GM18867 (cell line): ENCODE measurements around the gene TNC.
"Not testable (repeated sequence)": the region's sequence is repeated elsewhere in the genome, so short reads cannot be mapped to it uniquely, and the experiment has no call there.

Experiments
- ATAC-seq: cut with Tn5 transposase; IDR thresholded peaks from one replicate; pipeline ENCODE4 v1.9.1; 2021; ENCODE audit warnings: mild to moderate bottlenecking, moderate library complexity; ENCODE audit not compliant: unreplicated experiment

The TNC gene

GRCh38 chr9:115135821-115136778 is 18.1 kb upstream of the TNC start:
- ATAC-seq: no peak

GRCh38 chr9:115134941-115135340 is 17.0 kb upstream of the TNC start:
- ATAC-seq: no peak

- ATAC-seq: no peak
Measured at GRCh38 chr9:115133649-115134048, 15.7 kb upstream of the TNC start.

- ATAC-seq: no peak
Measured at GRCh38 chr9:115132648-115133047, 14.7 kb upstream of the TNC start.

GRCh38 chr9:115130176-115130575 is 12.2 kb upstream of the TNC start:
- no peak for ATAC-seq

GRCh38 chr9:115128726-115129125 is 10.8 kb upstream of the TNC start:
- not testable (repeated sequence) for ATAC-seq

GRCh38 chr9:115127191-115127817 is 9.3 kb upstream of the TNC start:
- ATAC-seq: no peak

GRCh38 chr9:115126404-115126803 is 8.4 kb upstream of the TNC start:
- ATAC-seq: no peak

- no peak for ATAC-seq
Measured at GRCh38 chr9:115122937-115123336, 5.0 kb upstream of the TNC start.

- ATAC-seq: no peak
Measured at GRCh38 chr9:115121181-115121580, 3.2 kb upstream of the TNC start.

GRCh38 chr9:115118879-115119218 is 892 bp upstream of the TNC start:
- ATAC-seq: no peak

GRCh38 chr9:115116421-115117284 is 1.3 kb downstream of the TNC start:
- no peak for ATAC-seq

GRCh38 chr9:115115924-115116323 is 2.0 kb downstream of the TNC start:
- ATAC-seq: no peak

GRCh38 chr9:115115117-115115880 is 2.7 kb downstream of the TNC start:
- no peak for ATAC-seq

- ATAC-seq: no peak
Measured at GRCh38 chr9:115114546-115114945, 3.4 kb downstream of the TNC start.

- ATAC-seq: no peak
Measured at GRCh38 chr9:115114084-115114483, 3.9 kb downstream of the TNC start.

GRCh38 chr9:115111874-115112273 is 6.1 kb downstream of the TNC start:
- ATAC-seq: no peak

GRCh38 chr9:115109486-115109885 is 8.5 kb downstream of the TNC start:
- ATAC-seq: no peak

- no peak for ATAC-seq
Measured at GRCh38 chr9:115107701-115108100, 10.3 kb downstream of the TNC start.

GRCh38 chr9:115106642-115107041 is 11.3 kb downstream of the TNC start:
- ATAC-seq: no peak

- ATAC-seq: no peak
Measured at GRCh38 chr9:115106001-115106400, 12.0 kb downstream of the TNC start.
